Left lung (tissue), 8 donors: ENCODE data around the gene HOXB1. TPM values are rescaled to one million over a fixed set of nuclear protein-coding genes. Genes with fewer than 3 reads are reported as not detected.

Source experiments
- polyA plus RNA-seq, 6 donors: library from polyadenylated mRNA; unstranded; fragments of 120-200 nt; gene quantifications; one replicate each; pipeline ENCODE4 v1.2.1, GENCODE V29; 2013; ENCODE audit not compliant: insufficient read length in 6 of 6
- total RNA-seq, 2 donors: library from RNA; stranded (reverse); fragmentation: NEBNext Ultra II Directional; extraction: Animal tissue kit (Norgen Biotek cat#: 25700); gene quantifications; one replicate each; pipeline ENCODE4 v1.2.1, GENCODE V29; 2021
- donor health status: DM: no; HTN: yes; CAD: no.
- donor health status: DM: no; HTN: no; CAD: no.

Gene HOXB1
- total and polyA plus RNA-seq, 8 donors, result 0.09 to 0.39 (median 0.10) TPM; not detected in 3

Other genes with a start within 250 kb of the HOXB1 start
- 1 to 10 TPM; 1.9 to 3.0 TPM for gene SKAP1, start 100.8 kb downstream of the HOXB1 start, total RNA-seq
- 1 to 10 TPM; 1.2 to 3.0 (median 1.8) TPM for gene SKAP1, start 100.8 kb downstream of the HOXB1 start, polyA plus RNA-seq
- gene HOXB2, start 14.1 kb upstream of the HOXB1 start, total RNA-seq, result 10 to 100 TPM in 1 of 2 donors, 1 to 10 TPM in 1; 9.7 to 11.8 TPM
- gene HOXB2, start 14.1 kb upstream of the HOXB1 start, polyA plus RNA-seq, result 10 to 100 TPM; 24.0 to 33.6 (median 25.8) TPM
- 1 to 10 TPM; 4.5 to 4.8 TPM for gene HOXB4, start 47.3 kb upstream of the HOXB1 start, total RNA-seq
- 10 to 100 TPM; 11.7 to 19.0 (median 13.5) TPM for gene HOXB4, start 47.3 kb upstream of the HOXB1 start, polyA plus RNA-seq
- gene HOXB3, start 59.2 kb upstream of the HOXB1 start, total RNA-seq, result 10 to 100 TPM; 10.4 to 15.0 TPM
- 100 to 1,000 TPM in 2 of 6 donors, 10 to 100 TPM in 4; 74.9 to 114 (median 94.5) TPM for gene HOXB3, start 59.2 kb upstream of the HOXB1 start, polyA plus RNA-seq
- 1 to 10 TPM; 3.3 to 4.2 TPM for gene HOXB5, start 62.8 kb upstream of the HOXB1 start, total RNA-seq
- 10 to 100 TPM; 26.3 to 37.5 (median 31.2) TPM for gene HOXB5, start 62.8 kb upstream of the HOXB1 start, polyA plus RNA-seq
- 1 to 10 TPM; 5.1 to 6.7 TPM for gene HOXB6, start 74.0 kb upstream of the HOXB1 start, total RNA-seq
- gene HOXB6, start 74.0 kb upstream of the HOXB1 start, polyA plus RNA-seq, result 10 to 100 TPM; 10.8 to 17.1 (median 12.9) TPM
- gene HOXB7, start 80.0 kb upstream of the HOXB1 start, total RNA-seq, result 1 to 10 TPM; 2.4 to 3.0 TPM
- 10 to 100 TPM in 1 of 6 donors, 1 to 10 TPM in 5; 6.1 to 10.5 (median 7.2) TPM for gene HOXB7, start 80.0 kb upstream of the HOXB1 start, polyA plus RNA-seq
- gene HOXB8, start 84.3 kb upstream of the HOXB1 start, total RNA-seq, result under 1 TPM; 0.32 to 0.39 TPM
- 1 to 10 TPM in 2 of 6 donors, under 1 TPM in 4; 0.34 to 1.6 (median 0.85) TPM for gene HOXB8, start 84.3 kb upstream of the HOXB1 start, polyA plus RNA-seq
- gene HOXB9, start 95.3 kb upstream of the HOXB1 start, total RNA-seq, result not detected
- under 1 TPM; 0.09 to 0.61 (median 0.15) TPM for gene HOXB9, start 95.3 kb upstream of the HOXB1 start, polyA plus RNA-seq
- not detected for gene PRAC1, start 191.5 kb upstream of the HOXB1 start, total RNA-seq
- gene PRAC1, start 191.5 kb upstream of the HOXB1 start, polyA plus RNA-seq, result not detected
- not detected for gene PRAC2, start 192.2 kb upstream of the HOXB1 start, total RNA-seq
- gene PRAC2, start 192.2 kb upstream of the HOXB1 start, polyA plus RNA-seq, result not detected
- not detected for gene HOXB13, start 197.7 kb upstream of the HOXB1 start, total RNA-seq
- gene HOXB13, start 197.7 kb upstream of the HOXB1 start, polyA plus RNA-seq, result not detected